BE2C (cell line): Measurements from ENCODE around the gene TET3.

Source experiments
- DNase-seq: peaks from one replicate; pipeline ENCODE4 v3.0.0-alpha.2; 2020
- H3K27me3 ChIP-seq: fragments of 250-450 bp; sonication (Bioruptor Pico); 2 replicates; pipeline ENCODE4 v1.5.1; 2020; ENCODE audit warnings: mild to moderate bottlenecking
- H3K36me3 ChIP-seq: fragments of 250-450 bp; sonication (Bioruptor Pico); 2 replicates; pipeline ENCODE4 v1.5.1; 2020; ENCODE audit warnings: mild to moderate bottlenecking
- H3K4me1 ChIP-seq: fragments of 250-450 bp; sonication (Bioruptor Pico); 2 replicates; pipeline ENCODE4 v1.5.1; 2020
- H3K4me3 ChIP-seq: 2 replicates; pipeline ENCODE4 v1.5.1; 2011; ENCODE audit warnings: low read depth, low read length
- H3K9me3 ChIP-seq: fragments of 250-450 bp; sonication (Bioruptor Pico); 2 replicates; pipeline ENCODE4 v1.5.1; 2020
- CTCF ChIP-seq: IDR thresholded peaks from 2 replicates; pipeline ENCODE4 v1.5.1; 2012; ENCODE audit warnings: mild to moderate bottlenecking, low read depth, low read length

TET3 gene

GRCh38 chr2:74008761-74009395, 24.2 kb downstream of the TET3 start:
- H3K9me3 ChIP-seq, result no peaks in the 10 kb centered on the region
- TF ChIP-seq CTCF, result no peak
- no peaks in the 10 kb centered on the region for H3K36me3 ChIP-seq
- no peak overlapping the region for H3K4me3 ChIP-seq
- H3K27me3 ChIP-seq, result no peaks in the 10 kb centered on the region
- no peak for DNase-seq
- H3K4me1 ChIP-seq, result peaks cover 23% of the 10 kb centered on the region

DNA sequence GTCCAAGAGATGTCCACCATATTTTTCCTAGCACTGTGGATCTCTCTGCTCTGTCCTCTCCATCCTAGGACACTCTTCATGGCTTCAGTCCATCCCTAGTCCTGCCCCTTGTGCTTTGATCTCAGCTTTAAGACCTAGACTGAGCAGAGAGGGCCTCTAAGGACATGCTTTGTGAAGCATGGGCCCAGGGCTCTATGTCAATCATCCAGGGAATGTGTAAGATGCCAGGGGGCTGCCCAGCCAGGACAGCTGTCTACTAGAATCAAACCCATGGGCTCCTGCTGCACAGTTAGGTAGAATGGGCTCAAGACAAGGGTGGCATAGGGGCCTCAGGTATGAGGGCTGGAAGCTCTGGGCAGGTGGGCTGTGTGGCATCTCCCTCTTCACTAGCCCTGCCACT, 24.9 kb downstream of the TET3 start:
- DNase-seq, result no peak
- Histone ChIP-seq H3K4me3 (peak overlapping the region; percentile 16; the same call in 1 of the 2 replicates), H3K4me1 (peaks cover 17% of the 10 kb centered on the region), H3K9me3 (no peaks in the 10 kb centered on the region), H3K36me3 (no peaks in the 10 kb centered on the region), H3K27me3 (no peaks in the 10 kb centered on the region)
- no peak for TF ChIP-seq CTCF

- Histone ChIP-seq H3K4me1 (peaks cover 14% of the 10 kb centered on the region), H3K27me3 (no peaks in the 10 kb centered on the region), H3K4me3 (peak overlapping the region; percentile 4; the same call in 1 of the 2 replicates), H3K9me3 (no peaks in the 10 kb centered on the region), H3K36me3 (no peaks in the 10 kb centered on the region)
- DNase-seq, result peak; percentile 73
- TF ChIP-seq CTCF, result no peak
These were observed 25.4 kb downstream of the TET3 start for GRCh38 chr2:74010087-74010541.

DNA sequence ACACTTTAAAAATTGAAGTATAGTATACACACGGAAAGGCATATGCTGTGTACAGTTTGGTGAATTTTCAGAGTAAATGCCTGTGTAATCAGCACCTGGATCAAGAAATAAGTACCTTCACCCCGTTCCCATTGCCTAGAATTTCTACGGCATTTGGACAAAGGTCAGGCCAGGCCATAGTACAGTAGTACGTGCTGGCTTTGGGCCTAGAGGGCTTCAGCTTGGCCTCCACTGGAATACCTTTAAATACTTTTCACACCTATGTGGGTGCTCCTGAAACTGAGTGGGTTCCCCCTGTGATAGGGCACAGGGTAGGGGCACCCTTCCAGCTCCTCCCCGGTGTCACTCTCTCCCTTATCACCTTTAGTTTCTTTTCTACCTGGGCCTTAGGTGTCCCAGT, 26.5 kb downstream of the TET3 start:
- DNase-seq, result no peak
- no peaks in the 10 kb centered on the region for H3K36me3 ChIP-seq
- H3K4me1 ChIP-seq, result peaks cover 5% of the 10 kb centered on the region
- no peak overlapping the region for H3K4me3 ChIP-seq
- no peaks in the 10 kb centered on the region for H3K9me3 ChIP-seq
- H3K27me3 ChIP-seq, result no peaks in the 10 kb centered on the region
- TF ChIP-seq CTCF, result no peak

DNA sequence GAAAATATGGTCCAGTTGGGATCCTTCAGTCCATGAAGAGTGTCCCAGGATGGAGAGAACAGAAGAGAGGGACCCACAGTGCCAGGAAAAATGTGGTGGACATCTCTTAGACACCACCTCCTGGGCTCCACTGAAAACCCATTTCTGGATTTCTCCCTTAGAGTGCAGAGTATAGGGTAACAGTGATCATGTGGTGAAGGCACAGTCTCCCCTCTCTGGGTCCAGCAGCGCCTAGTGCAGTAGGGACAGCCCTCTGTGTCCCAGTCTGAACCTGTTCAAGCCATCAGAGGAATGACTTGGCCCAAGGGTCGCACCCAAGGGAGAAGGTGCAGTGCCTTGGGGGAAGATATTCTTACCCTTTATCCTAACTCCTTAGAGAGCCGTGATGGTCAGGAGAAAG, 30.1 kb downstream of the TET3 start:
- no peak for DNase-seq
- Histone ChIP-seq H3K27me3 (no peaks in the 10 kb centered on the region), H3K36me3 (no peaks in the 10 kb centered on the region), H3K4me3 (no peak overlapping the region), H3K9me3 (no peaks in the 10 kb centered on the region), H3K4me1 (0 out of 2 replicates have a peak, but pooled peaks cover 2% of the 10 kb centered on the region)
- TF ChIP-seq CTCF, result no peak

DNA sequence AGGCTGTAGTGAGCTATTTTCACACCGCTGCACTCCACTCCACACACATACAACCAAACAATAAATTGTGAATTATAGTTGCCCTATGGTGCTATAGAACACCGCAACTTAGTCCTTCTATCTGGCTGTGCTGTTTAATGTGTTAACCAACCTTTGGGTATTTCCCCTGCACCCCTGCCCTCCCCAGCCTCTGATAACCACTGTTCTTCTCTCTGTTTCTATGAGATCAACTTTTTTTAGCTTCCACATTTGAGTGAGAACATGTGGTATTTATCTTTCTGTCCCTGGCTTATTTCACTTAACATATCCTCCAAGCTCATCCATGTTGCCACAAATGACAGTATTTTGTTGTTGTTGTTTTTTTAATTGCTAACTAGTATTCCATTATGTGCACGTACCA, 32.5 kb downstream of the TET3 start:
- H3K9me3 ChIP-seq, result no peaks in the 10 kb centered on the region
- H3K4me1 ChIP-seq, result peaks cover 10% of the 10 kb centered on the region
- no peak for DNase-seq
- no peak overlapping the region for H3K4me3 ChIP-seq
- H3K36me3 ChIP-seq, result no peaks in the 10 kb centered on the region
- H3K27me3 ChIP-seq, result no peaks in the 10 kb centered on the region
- no peak for TF ChIP-seq CTCF
